ACC112 (cell line): Measurements from ENCODE around the gene CDS2.

ENCODE experiments used
- H2AFZ ChIP-seq: fragments of 200-600 bp; sonication (generic); one replicate; pipeline ENCODE4 v1.6.0; 2017; ENCODE audit warnings: antibody characterized with exemption, low read length; ENCODE audit not compliant: unreplicated experiment
- H3K27ac ChIP-seq: fragments of 200-600 bp; sonication (generic); 2 replicates; pipeline ENCODE4 v1.5.1; 2014; ENCODE audit warnings: low read depth, mild to moderate bottlenecking, antibody characterized with exemption, low read length, moderate library complexity
- H3K27me3 ChIP-seq: fragments of 200-600 bp; sonication (generic); 2 replicates; pipeline ENCODE4 v1.6.1; 2014; ENCODE audit warnings: mild to moderate bottlenecking, antibody characterized with exemption, low read length, moderate library complexity, mixed read lengths; ENCODE audit not compliant: insufficient read depth
- H3K36me3 ChIP-seq: fragments of 200-600 bp; sonication (generic); 2 replicates; pipeline ENCODE4 v1.6.1; 2016; ENCODE audit warnings: mild to moderate bottlenecking, antibody characterized with exemption, low read length, moderate library complexity, mixed read lengths; ENCODE audit not compliant: insufficient read depth
- H3K4me1 ChIP-seq: fragments of 200-600 bp; sonication (generic); one replicate; pipeline ENCODE4 v1.6.1; 2016; ENCODE audit warnings: low read length, mixed read lengths; ENCODE audit not compliant: insufficient read depth, unreplicated experiment, control insufficient read depth
- H3K4me3 ChIP-seq: fragments of 200-600 bp; sonication (generic); 2 replicates; pipeline ENCODE4 v1.5.1; 2014; ENCODE audit warnings: mild to moderate bottlenecking, low read depth, low read length
- H3K79me2 ChIP-seq: fragments of 200-600 bp; sonication (generic); one replicate; pipeline ENCODE4 v1.6.0; 2016; ENCODE audit warnings: low read length; ENCODE audit not compliant: control insufficient read depth, unreplicated experiment, insufficient read depth

The CDS2 gene

GRCh38 chr20:5119143-5119434 is 7.7 kb upstream of the CDS2 start:
- no peaks in the 10 kb centered on the region for H3K27me3 ChIP-seq
- H3K79me2 ChIP-seq: peaks cover 37% of the 10 kb centered on the region
- H2AFZ ChIP-seq: no peak overlapping the region
- peaks cover 10% of the 10 kb centered on the region for H3K4me1 ChIP-seq
- H3K4me3 ChIP-seq: peak overlapping the region; percentile 83
- H3K27ac ChIP-seq: peak overlapping the region; percentile 65
- H3K36me3 ChIP-seq: peaks cover 26% of the 10 kb centered on the region

- H2AFZ ChIP-seq: peak within 1 kb of the TSS; percentile 77
- H3K4me3 ChIP-seq: peak within 1 kb of the TSS; percentile 83
- peaks cover 37% of the 10 kb centered on the region for H3K79me2 ChIP-seq
- peaks cover 10% of the 10 kb centered on the region for H3K4me1 ChIP-seq
- peak within 1 kb of the TSS; percentile 65 for H3K27ac ChIP-seq
- peaks cover 26% of the 10 kb centered on the region for H3K36me3 ChIP-seq
- no peaks in the 10 kb centered on the region for H3K27me3 ChIP-seq
Observed at GRCh38 chr20:5119435-5120184, 7.2 kb upstream of the CDS2 start, which contains the start of gene PCNA. Gene PCNA, minus strand, starts transcription at chr20:5119958. Its CDS starts 160 bp downstream, at chr20:5119798.

- Histone ChIP-seq H2AFZ (peak overlapping the region; percentile 35), H3K27me3 (no peaks in the 10 kb centered on the region), H3K4me1 (peaks cover 10% of the 10 kb centered on the region), H3K36me3 (peaks cover 23% of the 10 kb centered on the region), H3K79me2 (peaks cover 37% of the 10 kb centered on the region), H3K4me3 (peak overlapping the region; percentile 83), H3K27ac (peak overlapping the region; percentile 63)
Observed at GRCh38 chr20:5120185-5120476, 6.7 kb upstream of the CDS2 start.

- no peak overlapping the region for H2AFZ ChIP-seq
- no peak overlapping the region for H3K4me3 ChIP-seq
- peaks cover 26% of the 10 kb centered on the region for H3K79me2 ChIP-seq
- H3K27me3 ChIP-seq: no peaks in the 10 kb centered on the region
- peaks cover 4% of the 10 kb centered on the region for H3K4me1 ChIP-seq
- H3K36me3 ChIP-seq: 0 out of 2 replicates have a peak, but pooled peaks cover 3% of the 10 kb centered on the region
- H3K27ac ChIP-seq: no peak overlapping the region
Observed at GRCh38 chr20:5122873-5123260, 3.9 kb upstream of the CDS2 start.

- peak overlapping the region; percentile 55 for H2AFZ ChIP-seq
- no peaks in the 10 kb centered on the region for H3K27me3 ChIP-seq
- peak overlapping the region; percentile 86 for H3K4me3 ChIP-seq
- peaks cover 31% of the 10 kb centered on the region for H3K79me2 ChIP-seq
- H3K27ac ChIP-seq: peak overlapping the region; percentile 20; the same call in 1 of the 2 replicates
- H3K36me3 ChIP-seq: no peaks in the 10 kb centered on the region
- H3K4me1 ChIP-seq: peaks cover 11% of the 10 kb centered on the region
Observed at GRCh38 chr20:5127204-5127858, 523 bp downstream of the CDS2 start.

GRCh38 chr20:5127859-5128424 is 1.1 kb downstream of the CDS2 start:
- H3K4me1 ChIP-seq: peaks cover 11% of the 10 kb centered on the region
- H3K27ac ChIP-seq: no peak overlapping the region
- H3K27me3 ChIP-seq: no peaks in the 10 kb centered on the region
- peaks cover 32% of the 10 kb centered on the region for H3K79me2 ChIP-seq
- H3K36me3 ChIP-seq: no peaks in the 10 kb centered on the region
- H2AFZ ChIP-seq: peak overlapping the region; percentile 55
- H3K4me3 ChIP-seq: peak overlapping the region; percentile 86

GRCh38 chr20:5128886-5129285 is 2.1 kb downstream of the CDS2 start:
- Histone ChIP-seq H3K27me3 (no peaks in the 10 kb centered on the region), H3K27ac (no peak overlapping the region)

GRCh38 chr20:5131502-5131901 is 4.7 kb downstream of the CDS2 start:
- Histone ChIP-seq H3K79me2 (peaks cover 57% of the 10 kb centered on the region), H3K4me3 (no peak overlapping the region), H3K27ac (no peak overlapping the region), H3K4me1 (peaks cover 11% of the 10 kb centered on the region), H2AFZ (no peak overlapping the region), H3K27me3 (no peaks in the 10 kb centered on the region), H3K36me3 (no peaks in the 10 kb centered on the region)

More at GRCh38 chr20:5128886-5129285, 2.1 kb downstream of the CDS2 start:
- H3K79me2 ChIP-seq: peaks cover 38% of the 10 kb centered on the region
- H3K4me3 ChIP-seq: no peak overlapping the region; the same call in 1 of the 2 replicates
- peaks cover 11% of the 10 kb centered on the region for H3K4me1 ChIP-seq
- H2AFZ ChIP-seq: no peak overlapping the region
- no peaks in the 10 kb centered on the region for H3K36me3 ChIP-seq

GRCh38 chr20:5133998-5134397 is 7.2 kb downstream of the CDS2 start:
- H3K4me1 ChIP-seq: no peaks in the 10 kb centered on the region
- H3K79me2 ChIP-seq: peaks cover 47% of the 10 kb centered on the region
- H3K27me3 ChIP-seq: no peaks in the 10 kb centered on the region

GRCh38 chr20:5135363-5136012 is 8.7 kb downstream of the CDS2 start:
- Histone ChIP-seq H3K4me1 (no peaks in the 10 kb centered on the region), H3K27me3 (no peaks in the 10 kb centered on the region), H2AFZ (no peak overlapping the region), H3K27ac (no peak overlapping the region), H3K36me3 (no peaks in the 10 kb centered on the region), H3K79me2 (peaks cover 51% of the 10 kb centered on the region), H3K4me3 (no peak overlapping the region)

More at GRCh38 chr20:5133998-5134397, 7.2 kb downstream of the CDS2 start:
- Histone ChIP-seq H3K36me3 (no peaks in the 10 kb centered on the region), H2AFZ (no peak overlapping the region), H3K27ac (no peak overlapping the region), H3K4me3 (no peak overlapping the region)
